Activated CD8-positive, alpha-beta memory T cell treated with anti-CD3 and anti-CD28 coated beads, Interleukin-2, amount 50 U/mL, for 1 hour (primary cell): ENCODE measurements around the gene HEXD.
"Not testable (repeated sequence)": the region's sequence is repeated elsewhere in the genome, so short reads cannot be mapped to it uniquely, and the experiment has no call there.

Experiments used
- DNase-seq: peaks from one replicate; pipeline ENCODE4 v3.0.0-alpha.2; 2020; ENCODE audit errors: extremely low read depth

HEXD gene

GRCh38 chr17:82382220-82382932 is 35.8 kb upstream of the HEXD start:
- DNase-seq = not testable (repeated sequence)

- DNase-seq = no peak
Measured at GRCh38 chr17:82382933-82383255, 35.3 kb upstream of the HEXD start.

- DNase-seq = no peak
Measured at GRCh38 chr17:82383411-82383810, 34.7 kb upstream of the HEXD start.

- no peak for DNase-seq
Measured at GRCh38 chr17:82384051-82384729, 34.0 kb upstream of the HEXD start.

GRCh38 chr17:82384730-82385481 is 33.2 kb upstream of the HEXD start:
- no peak for DNase-seq

- DNase-seq = no peak
Measured at GRCh38 chr17:82385559-82386254, 32.4 kb upstream of the HEXD start.

- no peak for DNase-seq
Measured at GRCh38 chr17:82386255-82386831, 31.8 kb upstream of the HEXD start.

GRCh38 chr17:82386881-82387704 is 31.1 kb upstream of the HEXD start:
- DNase-seq = no peak

GRCh38 chr17:82387705-82388106 is 30.4 kb upstream of the HEXD start:
- DNase-seq = no peak

GRCh38 chr17:82388223-82388921 is 29.8 kb upstream of the HEXD start:
- DNase-seq = no peak

GRCh38 chr17:82388922-82389283 is 29.2 kb upstream of the HEXD start:
- DNase-seq = no peak

GRCh38 chr17:82389379-82389778 is 28.8 kb upstream of the HEXD start:
- DNase-seq = no peak

- no peak for DNase-seq
Measured at GRCh38 chr17:82390015-82390859, 27.9 kb upstream of the HEXD start.

- no peak for DNase-seq
Measured at GRCh38 chr17:82390860-82391435, 27.2 kb upstream of the HEXD start.

GRCh38 chr17:82391496-82392066 is 26.6 kb upstream of the HEXD start:
- DNase-seq = no peak

GRCh38 chr17:82392209-82392920 is 25.8 kb upstream of the HEXD start:
- DNase-seq = no peak

GRCh38 chr17:82392941-82393340 is 25.2 kb upstream of the HEXD start:
- no peak for DNase-seq

GRCh38 chr17:82394278-82394677 is 23.9 kb upstream of the HEXD start:
- no peak for DNase-seq
